GM18907 (cell line): ENCODE data around the gene CFAP97D1.

Experiments
- ATAC-seq: cut with Tn5 transposase; IDR thresholded peaks from one replicate; pipeline ENCODE4 v1.9.1; 2021; ENCODE audit warnings: mild to moderate bottlenecking, moderate library complexity; ENCODE audit not compliant: unreplicated experiment

Gene CFAP97D1

DNA sequence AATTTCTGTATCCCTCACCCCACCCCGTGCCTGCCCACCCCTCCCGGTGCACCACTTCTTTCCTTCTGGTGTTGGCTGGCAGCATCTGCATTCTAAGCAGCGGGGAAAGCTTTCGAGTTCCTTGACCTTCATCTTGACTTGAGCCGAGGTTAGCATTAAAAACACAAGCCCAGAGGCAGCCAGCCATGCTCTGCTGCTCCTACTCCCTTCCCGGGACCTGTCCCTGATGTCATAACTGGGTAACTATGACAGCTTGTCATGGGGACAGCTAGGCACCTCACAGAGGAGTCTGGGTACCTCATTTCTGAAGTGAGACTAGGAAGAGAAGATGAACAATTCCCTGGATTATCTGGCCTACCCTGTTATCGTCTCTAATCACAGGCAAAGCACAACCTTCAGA, at the start of gene CFAP97D1:
TSS of gene CFAP97D1 (plus strand) at position 301 of the 400 bp plus-strand sequence. CDS start at position 329, 28 bp downstream.
- no peak for ATAC-seq

DNA sequence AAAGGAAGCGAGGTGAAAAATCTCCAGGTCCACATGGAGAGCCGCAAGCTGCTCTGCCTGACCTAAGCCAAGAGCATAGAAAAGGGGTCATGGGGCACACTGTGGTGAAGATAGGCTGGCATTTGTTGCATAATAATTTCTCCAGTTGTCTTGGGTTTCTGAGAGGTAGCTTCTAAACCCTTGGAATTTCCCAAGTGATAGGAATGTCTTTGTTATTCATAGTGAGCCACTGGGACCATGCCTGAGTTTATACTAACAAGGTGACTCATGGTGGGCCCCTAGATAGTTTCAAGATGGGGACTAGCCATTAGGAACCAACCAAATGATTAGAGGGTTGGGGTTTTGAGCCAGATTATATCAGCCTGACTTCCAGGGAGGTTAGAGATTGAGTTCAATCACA, 47.3 kb upstream of the CFAP97D1 start:
- no peak for ATAC-seq

DNA sequence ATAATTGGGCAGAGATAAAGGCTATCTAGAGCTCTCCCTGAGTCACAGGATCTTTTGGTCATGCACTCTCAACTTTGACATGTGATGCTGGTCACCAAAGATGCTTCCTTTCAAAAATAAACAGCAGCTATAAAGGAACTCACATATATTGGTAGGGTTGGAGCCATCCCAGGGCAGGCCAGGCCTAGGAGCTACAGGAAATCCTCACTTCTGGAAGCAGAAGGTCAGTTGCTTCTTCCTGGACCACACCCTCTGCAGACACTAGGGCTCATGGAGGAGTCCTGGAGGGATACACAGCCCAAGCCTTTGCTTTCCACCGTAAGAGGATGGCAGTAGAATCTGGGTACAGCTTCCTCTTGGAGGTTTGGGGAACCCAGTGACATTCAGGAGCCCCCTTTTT, 46.3 kb upstream of the CFAP97D1 start:
- ATAC-seq, result no peak

DNA sequence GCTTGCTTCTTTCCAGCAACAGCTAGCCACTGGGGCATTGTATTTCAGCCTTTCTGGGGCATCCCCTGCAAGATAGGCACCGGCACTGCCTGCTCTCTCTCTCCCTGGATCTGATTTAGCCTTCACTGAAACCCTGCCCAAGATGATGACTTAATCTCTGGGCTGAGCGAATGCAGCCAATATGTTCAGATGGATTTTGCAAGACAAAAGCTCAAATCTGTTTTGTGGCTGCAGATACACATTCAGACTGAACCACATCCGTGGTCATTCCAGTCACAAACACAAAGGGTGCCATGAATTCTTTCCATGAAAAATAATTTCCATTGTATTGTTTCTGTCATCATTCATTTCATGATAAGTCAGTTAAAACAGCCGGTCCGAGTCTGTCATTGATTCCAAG, 45.9 kb upstream of the CFAP97D1 start:
- ATAC-seq, result no peak

DNA sequence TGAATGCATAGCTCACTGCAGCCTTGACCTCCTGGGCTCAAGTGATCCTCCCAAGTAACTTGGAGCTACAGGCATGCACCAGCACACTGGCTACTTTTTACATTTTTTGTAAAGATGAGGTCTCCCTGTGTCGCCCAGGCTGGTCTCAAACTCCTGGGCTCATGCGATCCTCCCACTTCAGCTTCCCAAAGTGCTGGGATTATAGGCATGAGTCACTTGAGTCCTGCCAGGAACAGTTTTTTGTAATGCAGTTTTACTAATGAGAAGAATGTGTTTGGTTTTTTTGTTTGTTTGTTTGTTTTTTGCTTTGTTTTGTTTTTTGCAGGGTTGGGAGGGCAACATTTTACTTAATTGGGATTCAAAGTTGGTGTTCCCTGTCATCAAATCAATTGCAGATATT, 43.8 kb upstream of the CFAP97D1 start:
- ATAC-seq, result no peak

DNA sequence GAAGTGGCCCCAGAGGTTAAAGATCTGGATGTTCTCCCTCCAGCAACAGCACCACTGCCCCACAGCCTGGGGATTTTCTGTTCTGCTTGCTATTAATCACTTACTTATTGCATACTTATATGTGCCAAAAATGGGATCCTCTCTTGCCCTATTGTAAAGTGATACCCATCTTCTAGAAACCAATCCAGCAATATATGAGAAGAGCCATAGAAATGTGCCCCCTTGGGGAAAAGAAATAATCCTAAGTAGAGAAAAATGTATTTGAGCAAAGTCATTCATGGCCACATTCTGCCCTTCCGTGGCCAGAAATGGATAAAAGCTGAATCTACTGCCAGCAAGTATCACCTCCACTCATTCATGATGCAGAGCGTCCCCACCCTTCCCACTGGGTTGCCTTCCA, 42.5 kb upstream of the CFAP97D1 start:
- no peak for ATAC-seq

DNA sequence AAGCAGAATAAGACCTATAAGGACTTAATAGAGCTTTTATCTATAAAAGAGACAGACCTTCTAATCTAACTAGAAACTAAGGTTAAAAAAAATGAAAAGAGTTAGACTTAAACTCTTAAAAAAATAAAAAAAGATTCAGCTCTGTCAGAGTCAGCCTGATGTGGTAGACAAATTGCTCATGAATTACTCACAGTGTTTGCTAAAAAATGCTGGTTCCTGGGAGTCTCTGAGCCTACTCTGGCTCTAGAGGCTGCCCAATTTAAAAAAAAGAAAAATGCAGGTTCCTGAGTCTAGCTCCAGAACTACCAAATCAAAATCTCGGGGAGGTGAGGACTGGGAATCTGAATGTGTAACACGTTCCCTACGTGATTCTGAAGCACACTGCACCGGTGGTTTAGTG, 39.7 kb upstream of the CFAP97D1 start:
- ATAC-seq, result no peak

DNA sequence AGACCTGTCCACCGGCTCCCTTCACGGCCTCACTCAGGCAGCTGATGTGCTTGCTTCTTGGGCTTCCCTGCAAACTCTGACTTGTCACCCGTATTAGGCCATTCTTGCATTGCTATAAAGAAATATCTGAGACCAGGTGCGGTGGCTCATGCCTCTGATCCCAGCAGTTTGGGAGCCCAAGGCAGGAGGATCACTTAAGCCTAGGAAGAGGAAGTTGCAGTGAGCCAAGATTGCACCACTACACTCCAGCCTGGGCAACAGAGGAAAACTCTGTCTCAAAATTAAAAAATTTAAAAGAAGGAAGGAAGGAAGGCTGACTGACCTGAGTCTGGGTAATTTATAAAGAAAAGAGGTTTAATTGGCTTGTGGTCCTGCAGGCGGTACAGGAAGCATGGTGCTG, 38.6 kb upstream of the CFAP97D1 start:
- no peak for ATAC-seq

DNA sequence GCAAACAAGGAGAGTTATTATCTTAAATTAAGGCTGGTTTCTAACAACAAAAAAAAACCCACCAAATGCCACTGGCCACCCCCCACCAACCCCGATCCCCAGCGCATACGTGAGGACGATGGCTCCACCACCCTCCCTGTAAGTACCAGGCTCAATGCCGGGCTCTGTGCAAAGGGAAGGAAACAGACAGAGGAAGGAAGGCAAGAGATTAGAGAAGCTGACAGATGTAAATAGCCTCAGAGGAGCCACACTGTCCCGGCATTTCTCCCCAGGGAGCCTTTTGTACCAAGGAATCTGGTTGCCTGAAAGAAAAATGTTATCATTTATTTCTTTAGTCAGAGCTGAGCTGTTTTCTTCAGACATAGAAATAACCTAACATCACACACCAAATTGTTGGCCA, 34.7 kb upstream of the CFAP97D1 start:
- ATAC-seq, result no peak

DNA sequence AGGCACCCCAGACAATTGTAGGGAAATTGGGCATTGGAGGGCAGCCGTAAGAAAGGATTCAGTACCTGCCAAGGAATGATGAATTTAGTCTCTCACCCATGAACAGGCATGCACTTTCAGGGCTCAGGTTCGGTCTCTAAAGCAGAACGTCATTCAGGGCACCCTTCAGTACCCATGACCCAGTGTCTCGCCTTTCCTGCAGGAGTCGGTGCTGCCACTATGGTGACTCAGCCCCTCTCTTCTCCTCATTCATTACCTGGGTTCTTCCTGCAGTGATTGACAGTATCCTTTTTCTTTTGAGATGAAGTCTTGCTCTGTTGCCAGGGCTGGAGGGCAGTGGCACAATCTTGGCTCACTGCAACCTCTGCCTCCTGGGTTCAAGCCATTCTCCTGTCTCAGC, 30.1 kb upstream of the CFAP97D1 start:
- no peak for ATAC-seq

DNA sequence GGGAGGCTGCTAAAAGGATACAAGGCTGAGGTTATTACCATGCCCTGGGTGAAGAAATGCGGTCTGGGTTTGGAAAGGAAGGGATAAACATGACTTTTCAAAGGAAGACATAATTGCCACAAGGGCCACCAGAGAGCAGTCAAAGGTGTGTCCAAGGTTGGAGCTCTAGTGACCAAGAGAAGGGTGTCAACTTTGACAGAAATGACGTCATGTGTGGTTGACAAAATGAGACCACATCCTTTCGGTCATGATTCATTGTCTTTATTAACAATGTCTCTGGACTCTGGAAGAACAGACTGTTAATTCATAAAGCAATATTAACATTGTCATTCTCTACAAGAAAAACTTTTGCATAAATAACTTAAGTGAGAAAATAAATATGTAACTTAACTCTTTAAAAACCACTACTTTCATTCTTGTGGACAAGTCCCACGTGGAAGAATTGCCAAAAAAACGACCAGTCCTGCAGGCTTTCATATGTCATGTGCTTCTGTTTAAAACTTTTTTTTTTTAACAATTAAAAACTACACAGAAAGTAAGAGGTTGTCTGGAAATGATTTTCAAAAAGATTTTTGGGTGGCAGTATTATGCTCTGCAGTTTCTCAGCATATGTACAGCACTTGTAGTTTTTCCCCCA, 26.6 kb upstream of the CFAP97D1 start:
- ATAC-seq, result no peak

DNA sequence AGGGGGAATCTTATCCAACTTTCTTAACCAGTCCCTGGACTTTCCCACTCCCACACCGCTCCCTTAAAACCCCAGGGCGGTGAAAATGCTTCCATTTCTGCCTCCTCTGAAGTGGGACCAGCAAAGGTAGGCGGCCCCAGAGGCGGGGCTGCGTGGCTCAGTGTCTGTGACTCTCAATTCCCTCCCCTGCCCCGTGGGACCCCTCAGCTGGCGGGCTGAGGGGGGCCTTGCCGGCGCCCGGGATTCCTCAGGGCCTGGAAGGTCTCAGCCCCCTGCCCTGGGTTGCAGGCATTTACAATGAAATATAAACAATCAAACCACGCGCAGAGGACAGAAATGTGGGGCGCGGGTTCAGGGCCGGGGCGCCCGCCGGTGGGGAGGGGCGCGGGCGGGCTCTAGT, 25.3 kb upstream of the CFAP97D1 start:
- ATAC-seq, result no peak

DNA sequence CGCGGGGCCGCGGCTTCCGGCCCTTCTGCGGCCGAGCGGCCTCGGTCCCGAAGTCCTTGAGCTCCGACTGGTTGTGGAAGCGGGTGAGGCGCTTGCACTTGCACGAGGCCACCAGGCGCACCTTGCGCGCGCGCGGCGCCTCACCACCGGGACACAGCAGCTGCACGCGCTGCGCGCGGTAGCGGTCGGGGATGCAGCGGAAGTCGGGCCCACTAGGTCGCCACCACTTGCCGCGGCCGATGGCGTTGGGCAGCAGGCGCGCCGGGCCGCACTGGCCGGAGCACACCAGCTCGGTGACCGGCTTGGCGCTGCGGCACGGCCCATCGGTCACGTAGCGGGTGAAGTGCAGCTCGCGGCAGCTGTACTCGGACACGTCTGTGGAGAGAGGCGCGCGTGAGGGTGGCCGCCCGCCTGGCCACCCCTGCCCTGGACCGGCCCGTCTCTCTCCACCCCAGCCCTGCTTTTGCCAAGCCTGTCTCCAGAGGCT, 24.8 kb upstream of the CFAP97D1 start:
- ATAC-seq, result no peak

DNA sequence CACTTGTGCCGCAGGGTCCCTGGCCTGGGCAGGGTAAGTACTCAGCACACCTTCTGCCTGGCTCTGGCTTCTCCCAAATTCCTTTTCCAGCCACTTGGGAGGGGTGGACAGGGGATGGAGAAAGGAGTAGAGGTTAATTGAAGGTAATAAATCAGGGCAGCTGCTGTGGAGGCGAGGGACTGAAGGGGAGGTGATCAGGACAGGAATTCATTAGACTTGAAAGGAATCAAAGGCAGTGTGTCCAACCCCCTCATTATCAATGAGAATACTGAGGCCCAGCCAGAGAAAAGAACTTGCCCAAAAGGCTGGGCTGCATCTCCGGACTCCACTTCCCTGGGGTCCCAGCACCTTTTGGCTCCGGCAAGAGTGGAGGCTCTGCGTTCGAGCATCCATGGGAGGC, 24.0 kb upstream of the CFAP97D1 start:
- no peak for ATAC-seq

DNA sequence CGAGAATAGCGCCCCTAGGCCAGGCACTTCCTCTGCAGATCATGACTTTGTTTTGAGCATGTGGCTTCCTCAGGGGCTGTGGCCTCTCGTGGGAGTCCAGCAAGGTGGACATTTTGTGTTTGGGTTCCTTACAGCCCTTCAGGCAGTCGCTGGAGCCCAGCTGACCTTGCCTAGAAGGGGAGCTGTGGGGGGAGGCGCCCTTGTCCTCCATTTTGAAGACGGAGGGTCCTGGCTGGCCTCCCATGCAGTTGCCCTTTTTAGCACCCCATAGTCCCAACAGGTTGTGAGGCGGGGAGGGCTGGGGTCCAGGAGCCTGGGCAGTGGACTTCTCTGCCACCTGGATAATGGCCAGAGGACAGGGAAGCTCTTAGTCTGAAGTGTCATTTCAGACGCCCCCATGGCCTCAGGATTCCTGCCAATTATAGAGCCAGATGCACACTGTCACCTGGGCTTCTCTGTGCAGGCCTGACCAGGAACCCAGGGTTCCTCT, 23.0 kb upstream of the CFAP97D1 start:
- no peak for ATAC-seq

DNA sequence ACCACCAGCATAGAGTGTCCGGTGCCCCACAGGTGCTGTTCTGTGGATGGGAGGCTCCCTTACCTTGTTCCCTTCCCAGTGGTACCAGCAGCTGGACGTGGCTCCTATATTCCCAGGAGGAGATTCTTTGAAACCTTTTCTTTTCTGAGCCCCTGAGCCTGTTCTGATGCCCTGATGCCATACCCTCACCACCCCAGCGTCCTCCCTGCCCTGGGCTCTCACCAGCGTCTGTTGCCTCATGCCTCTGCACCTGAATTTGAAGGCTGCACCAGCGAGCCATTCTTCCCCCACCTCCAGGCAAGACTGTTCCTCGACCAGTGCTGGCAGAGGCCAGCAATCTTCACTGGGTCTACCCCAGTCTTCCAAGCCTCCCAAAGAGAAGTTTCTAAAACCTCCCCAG, 22.1 kb upstream of the CFAP97D1 start:
- no peak for ATAC-seq

DNA sequence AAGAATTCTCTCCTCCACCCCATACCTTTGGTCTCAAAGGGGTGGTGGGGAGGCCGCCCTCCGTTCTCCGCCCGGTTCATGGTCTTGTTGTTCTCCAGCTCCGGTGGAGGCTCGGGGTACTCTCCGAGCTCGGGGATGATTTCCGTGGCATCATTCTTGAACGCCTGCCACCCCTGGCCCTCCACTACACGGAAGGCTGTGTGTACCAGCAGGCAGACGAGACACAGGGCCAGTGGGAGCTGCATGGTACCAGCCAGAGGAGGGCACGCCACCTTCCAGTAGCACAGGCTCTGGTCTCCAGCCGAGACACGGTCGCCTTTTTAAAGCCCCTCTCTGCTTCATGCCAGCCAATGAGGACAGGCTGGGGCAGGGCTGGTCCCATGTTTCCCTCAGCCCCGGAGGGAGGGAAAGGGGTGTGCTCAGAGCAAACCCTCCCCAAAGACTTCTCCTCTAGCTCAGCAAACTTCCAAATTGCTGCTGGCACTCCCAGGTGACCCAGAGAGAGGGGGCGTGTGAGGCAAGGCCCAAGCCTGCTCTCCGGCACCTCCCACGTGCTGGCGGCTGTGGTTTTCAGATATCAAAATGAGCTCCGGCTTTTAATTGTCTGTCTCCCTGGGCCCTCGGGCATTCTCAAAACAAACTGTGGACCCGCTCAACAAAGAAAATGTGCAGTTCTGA, 21.6 kb upstream of the CFAP97D1 start, which contains the start of gene SOST:
TSS of gene SOST (minus strand) at position 295 of the 678 bp plus-strand sequence. CDS start at position 245, 50 bp downstream.
- ATAC-seq, result no peak

DNA sequence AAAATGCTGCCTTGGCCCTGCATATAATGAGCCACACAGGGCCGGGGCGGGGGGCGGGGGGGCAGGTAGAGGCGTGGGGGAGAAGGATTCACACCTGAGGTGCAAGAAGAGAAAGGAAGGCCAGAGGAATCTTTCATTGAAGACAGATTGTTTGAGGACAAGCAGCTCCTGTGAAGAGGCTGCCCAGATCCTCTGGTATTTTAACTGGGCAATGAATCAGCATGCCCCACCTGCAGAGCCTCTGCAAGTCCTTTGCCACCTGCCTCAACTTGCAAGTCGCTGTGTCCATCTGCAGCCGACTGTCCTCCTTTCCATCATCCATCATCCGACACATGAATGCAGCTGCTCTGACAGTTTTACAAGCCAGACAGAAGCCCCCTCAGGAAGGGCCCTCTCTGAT, 20.4 kb upstream of the CFAP97D1 start:
- ATAC-seq, result no peak

DNA sequence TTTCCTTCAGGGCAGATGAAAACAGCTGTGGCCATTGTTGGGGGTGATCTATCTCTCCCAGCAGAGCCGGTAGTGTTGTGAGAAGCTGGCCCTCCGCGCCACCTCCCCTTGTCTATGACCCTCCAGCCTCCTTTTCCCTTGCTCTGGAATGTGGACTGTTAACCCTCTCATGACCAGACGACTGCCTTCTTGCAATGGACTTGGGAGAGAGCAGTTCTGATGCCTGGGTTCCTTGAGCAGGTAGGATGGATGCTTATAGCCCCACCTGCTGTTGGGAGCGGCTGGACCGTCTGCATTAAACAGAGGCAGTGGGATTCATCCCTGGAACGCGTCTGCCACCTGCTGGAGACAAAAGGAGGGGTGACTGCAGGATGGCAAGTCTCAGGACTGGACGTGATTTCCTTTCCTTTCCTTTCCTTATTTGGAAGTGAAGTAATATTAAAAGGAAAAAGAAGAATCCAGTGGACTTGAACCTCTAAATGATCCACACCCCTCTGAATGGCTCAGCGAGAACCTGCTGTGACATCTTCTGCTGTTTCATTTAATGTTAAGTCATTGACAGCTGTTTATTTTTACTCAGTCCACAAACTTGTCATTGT, 19.9 kb upstream of the CFAP97D1 start:
- peak; percentile 50 for ATAC-seq

DNA sequence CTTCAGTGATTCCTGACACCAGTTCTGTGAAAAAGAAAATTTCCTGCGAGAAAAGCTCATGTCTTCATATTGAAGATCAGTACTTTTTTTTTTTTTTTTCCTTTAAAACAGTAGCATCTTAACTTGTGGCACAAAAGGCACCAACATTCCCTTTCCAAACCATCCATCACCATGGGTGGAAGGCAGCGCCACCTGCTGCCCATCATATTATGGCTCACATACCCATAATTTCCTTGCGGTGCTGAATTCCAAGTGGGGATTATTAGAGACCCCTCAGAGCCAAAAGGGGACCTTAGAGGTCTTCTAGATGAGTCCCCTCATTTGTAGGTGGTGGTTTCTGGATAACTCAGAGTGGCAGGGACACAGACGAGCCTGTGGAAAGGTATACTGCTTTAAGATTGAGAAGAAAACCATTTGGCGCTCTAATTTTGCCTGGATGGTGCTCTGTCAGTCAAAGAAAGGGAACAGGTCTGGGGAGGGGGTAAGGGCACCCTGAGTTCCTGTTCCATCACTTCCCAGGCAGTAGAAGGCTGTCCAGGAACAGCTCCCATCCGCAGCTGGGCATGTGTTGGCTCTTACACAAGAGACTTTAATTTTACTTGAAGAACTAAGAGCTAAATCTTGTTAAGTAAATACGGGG, 13.7 kb upstream of the CFAP97D1 start:
- ATAC-seq, result no peak

DNA sequence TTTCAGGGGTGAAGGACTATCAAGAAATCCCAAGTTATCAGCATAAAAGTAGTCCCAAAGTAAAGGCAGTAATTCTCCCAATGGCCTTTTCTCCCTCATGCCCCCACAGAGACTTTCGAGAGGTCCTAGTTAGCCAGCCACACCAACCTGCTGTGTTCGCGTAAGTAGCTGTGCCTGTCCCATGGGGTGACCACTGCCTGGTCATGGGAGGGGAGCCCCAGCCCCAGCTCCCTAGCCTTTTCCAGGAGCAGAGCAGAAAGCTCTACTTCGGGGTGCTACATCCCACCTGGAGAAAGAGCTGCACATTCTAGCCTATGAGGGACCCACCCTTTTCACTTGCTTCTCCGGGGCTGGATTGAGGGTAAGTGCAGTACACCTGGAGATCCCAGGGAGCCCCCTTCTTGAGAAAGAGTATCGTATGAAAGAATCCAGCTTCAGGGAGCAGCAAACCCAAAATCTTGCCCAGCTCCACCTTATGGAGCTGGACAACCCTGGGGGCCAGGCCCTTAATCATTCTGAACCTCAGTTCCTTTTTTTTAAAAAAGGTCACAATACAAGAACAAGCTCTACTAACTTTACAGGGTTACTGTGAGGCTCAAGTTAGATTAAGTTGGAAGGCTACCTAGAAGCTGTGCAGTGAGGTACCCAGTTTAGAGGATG, 13.1 kb upstream of the CFAP97D1 start:
- ATAC-seq, result no peak
